MM.1S (cell line): ENCODE measurements around the gene SERPINB6.

Experiments used
- DNase-seq: peaks from one replicate; pipeline ENCODE4 v3.0.0-alpha.2; 2015
- H2AFZ ChIP-seq: fragments of 300-600 bp; sonication (generic); 2 replicates; pipeline ENCODE4 v1.6.0; 2016; ENCODE audit warnings: antibody characterized with exemption, low read length
- H3F3A ChIP-seq: fragments of 300-600 bp; sonication (generic); 2 replicates; pipeline ENCODE4 v1.6.1; 2016; ENCODE audit warnings: mild to moderate bottlenecking, antibody characterized with exemption, low read length, moderate library complexity, mixed read lengths; ENCODE audit not compliant: insufficient read depth
- H3K27ac ChIP-seq: fragments of 300-600 bp; sonication (generic); 2 replicates; pipeline ENCODE4 v1.5.1; 2016; ENCODE audit warnings: mild to moderate bottlenecking, low read length
- H3K27me3 ChIP-seq: fragments of 300-600 bp; sonication (generic); replicated peaks from 2 replicates; pipeline ENCODE4 v1.6.0; 2016; ENCODE audit warnings: low read length; ENCODE audit not compliant: insufficient read depth
- H3K36me3 ChIP-seq: fragments of 300-600 bp; sonication (generic); replicated peaks from 2 replicates; pipeline ENCODE4 v1.6.1; 2016; ENCODE audit warnings: mild to moderate bottlenecking, low read length, mixed read lengths; ENCODE audit not compliant: insufficient read depth
- H3K4me1 ChIP-seq: fragments of 300-600 bp; sonication (generic); 2 replicates; pipeline ENCODE4 v1.6.1; 2016; ENCODE audit warnings: low read length, mixed read lengths
- H3K4me2 ChIP-seq: fragments of 300-600 bp; sonication (generic); 2 replicates; pipeline ENCODE4 v1.6.0; 2016; ENCODE audit warnings: low read depth, low read length
- H3K4me3 ChIP-seq: fragments of 300-600 bp; sonication (generic); 2 replicates; pipeline ENCODE4 v1.5.1; 2016; ENCODE audit warnings: low read length, mixed read lengths
- H3K79me2 ChIP-seq: fragments of 300-600 bp; sonication (generic); 2 replicates; pipeline ENCODE4 v1.6.1; 2016; ENCODE audit warnings: mixed run types, low read length, mixed read lengths
- H3K9ac ChIP-seq: fragments of 300-600 bp; sonication (generic); 2 replicates; pipeline ENCODE4 v1.6.1; 2016; ENCODE audit warnings: low read length, mixed read lengths
- H3K9me2 ChIP-seq: fragments of 300-600 bp; sonication (generic); replicated peaks from 2 replicates; pipeline ENCODE4 v1.6.1; 2016; ENCODE audit warnings: mild to moderate bottlenecking, low read length, mixed read lengths; ENCODE audit not compliant: insufficient read depth
- H3K9me3 ChIP-seq: fragments of 300-600 bp; sonication (generic); replicated peaks from 2 replicates; pipeline ENCODE4 v1.6.1; 2016; ENCODE audit warnings: mild to moderate bottlenecking, low read length, mixed read lengths; ENCODE audit not compliant: insufficient read depth
- H4K20me1 ChIP-seq: fragments of 300-600 bp; sonication (generic); 2 replicates; pipeline ENCODE4 v1.6.1; 2016; ENCODE audit warnings: mild to moderate bottlenecking, low read length, moderate library complexity, mixed read lengths; ENCODE audit not compliant: insufficient read depth
- CTCF ChIP-seq: fragments of 300-600 bp; sonication (generic); IDR thresholded peaks from 2 replicates; pipeline ENCODE4 v1.5.1; 2016; ENCODE audit warnings: antibody characterized with exemption, low read length, mixed read lengths
- EZH2 ChIP-seq: fragments of 300-600 bp; sonication (generic); optimal IDR thresholded peaks from 2 replicates; pipeline ENCODE3; 2017; ENCODE audit warnings: low read depth, mild to moderate bottlenecking, antibody characterized with exemption, low read length, mixed read lengths
- EZH2phosphoT487 ChIP-seq: fragments of 300-600 bp; sonication (generic); IDR thresholded peaks from 2 replicates; pipeline ENCODE4 v1.6.1; 2018; ENCODE audit warnings: antibody characterized with exemption, low read length

SERPINB6 gene

GRCh38 chr6:2919401-2919800 lies 52.0 kb downstream of the SERPINB6 start:
- no peak for DNase-seq
- Histone ChIP-seq H3K27ac (no peak overlapping the region), H3K79me2 (no peaks in the 10 kb centered on the region), H3F3A (no peaks in the 10 kb centered on the region), H3K4me2 (no peak overlapping the region), H4K20me1 (no peaks in the 10 kb centered on the region), H3K4me3 (no peak overlapping the region), H3K9me2 (no peaks in the 10 kb centered on the region), H3K36me3 (no peaks in the 10 kb centered on the region), H3K9ac (no peak overlapping the region), H3K4me1 (no peaks in the 10 kb centered on the region), H3K9me3 (no peaks in the 10 kb centered on the region), H3K27me3 (no peaks in the 10 kb centered on the region), H2AFZ (no peak overlapping the region)
- TF ChIP-seq CTCF (no peak), EZH2 (no peak), EZH2phosphoT487 (no peak)

DNA sequence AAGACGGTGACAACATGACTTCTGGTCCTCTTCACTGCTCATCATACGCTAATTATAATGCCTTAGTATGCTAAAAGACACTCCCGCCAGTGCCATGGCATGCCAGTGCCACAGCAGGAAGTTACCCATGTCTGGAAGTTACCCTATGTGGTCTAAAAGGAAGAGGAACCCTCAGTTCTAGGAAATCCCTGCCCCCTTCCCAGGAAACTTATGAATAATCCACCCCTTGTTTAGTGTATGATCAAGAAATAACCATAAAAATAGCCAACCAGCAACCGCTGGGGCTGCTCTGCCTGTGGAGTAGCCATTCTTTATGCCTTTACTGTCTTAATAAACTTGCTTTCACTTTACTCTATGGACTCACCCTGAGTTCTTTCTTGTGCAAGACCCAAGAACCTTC lies 52.4 kb downstream of the SERPINB6 start:
- Histone ChIP-seq H3K9ac (no peak overlapping the region), H3K79me2 (no peaks in the 10 kb centered on the region), H2AFZ (no peak overlapping the region), H3K27me3 (no peaks in the 10 kb centered on the region), H4K20me1 (no peaks in the 10 kb centered on the region), H3K36me3 (no peaks in the 10 kb centered on the region), H3F3A (no peaks in the 10 kb centered on the region), H3K9me2 (no peaks in the 10 kb centered on the region), H3K9me3 (no peaks in the 10 kb centered on the region), H3K27ac (no peak overlapping the region), H3K4me3 (no peak overlapping the region), H3K4me2 (no peak overlapping the region), H3K4me1 (no peaks in the 10 kb centered on the region)
- DNase-seq = no peak
- TF ChIP-seq EZH2phosphoT487 (no peak), EZH2 (no peak), CTCF (no peak)

GRCh38 chr6:2917801-2918445 lies 53.4 kb downstream of the SERPINB6 start:
- no peak for DNase-seq
- H3K9me2 ChIP-seq = no peaks in the 10 kb centered on the region
- H3K9ac ChIP-seq = no peak overlapping the region
- H3K4me3 ChIP-seq = no peak overlapping the region
- H3K36me3 ChIP-seq = no peaks in the 10 kb centered on the region
- H3K4me2 ChIP-seq = no peak overlapping the region
- H3K27me3 ChIP-seq = no peaks in the 10 kb centered on the region
- no peak overlapping the region for H2AFZ ChIP-seq
- no peaks in the 10 kb centered on the region for H3K4me1 ChIP-seq
- no peaks in the 10 kb centered on the region for H3K79me2 ChIP-seq
- H3K9me3 ChIP-seq = no peaks in the 10 kb centered on the region
- H3F3A ChIP-seq = no peaks in the 10 kb centered on the region
- H4K20me1 ChIP-seq = no peaks in the 10 kb centered on the region
- no peak for TF ChIP-seq EZH2
- no peak for TF ChIP-seq EZH2phosphoT487
- TF ChIP-seq CTCF = no peak
- no peak overlapping the region for H3K27ac ChIP-seq
